ENCODE results near the gene FNIP2. TPM values are rescaled to one million over a fixed set of nuclear protein-coding genes. Genes with fewer than 3 reads are reported as not detected.
"Not testable (repeated sequence)": the region's sequence is repeated elsewhere in the genome, so short reads cannot be mapped to it uniquely, and the experiment has no call there.

FNIP2 gene
- total and polyA plus RNA-seq, 9 of the 15 experiments (the other 6 are each of a cell fraction or from before 2014, with no cell fraction given): 1.7 to 15.5 (median 8.3) TPM

DNA sequence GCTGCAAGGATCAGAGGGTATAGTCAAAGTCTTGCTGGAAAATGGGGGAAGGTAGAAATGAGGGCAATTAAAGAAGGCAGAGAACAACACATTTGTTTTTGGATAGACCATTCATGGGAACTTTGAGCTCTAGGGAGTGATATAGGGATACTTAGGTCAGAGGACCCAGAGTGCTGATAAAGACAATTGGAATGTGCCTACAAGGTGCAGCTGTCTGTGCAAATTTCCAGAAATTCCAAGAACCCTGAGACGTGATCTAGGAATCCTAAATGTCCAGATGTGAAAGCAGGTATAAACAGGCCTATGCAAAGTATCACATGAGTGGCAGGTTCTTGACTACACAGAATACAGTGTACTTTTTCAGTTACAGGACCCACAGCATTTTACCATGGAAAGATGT, 24.2 kb downstream of the FNIP2 start:
- 53% methylated on average over 1 of the region's 1 CpG for WGBS (ENCODE audit: insufficient coverage, low coverage, missing lambda C conversion rate)
- in situ Hi-C loops (cut with MboI): no loop called here

DNA sequence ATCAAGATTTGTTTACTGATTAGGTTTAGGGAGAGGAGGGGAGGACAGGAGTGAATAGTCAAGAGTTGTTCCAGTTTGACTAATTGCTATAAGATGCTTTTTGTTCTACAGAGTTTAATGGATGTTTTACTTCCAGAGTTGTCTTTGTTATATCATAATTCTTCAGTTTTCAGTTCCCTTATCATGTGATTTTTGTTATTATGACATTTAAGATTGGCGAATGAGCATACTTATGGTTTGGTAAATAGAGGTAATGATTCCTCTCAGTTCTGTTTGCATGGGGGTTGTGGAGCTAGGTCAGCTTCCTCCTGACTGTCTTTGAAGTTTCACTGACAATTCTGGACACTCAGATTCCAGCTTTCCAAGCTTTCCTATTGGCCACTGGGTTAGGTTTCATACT, 24.6 kb downstream of the FNIP2 start:
- H3K4me2 ChIP-seq (ENCODE audit: insufficient read depth, low read length); BruUV-seq (replicated peaks); H3K36me3 ChIP-seq (ENCODE audit: control insufficient read depth, insufficient read depth, low read length); H3K4me1 ChIP-seq (replicated peaks in 1 of 2; ENCODE audit: control insufficient read depth in 2 of 2, insufficient read depth in 2 of 2, low read length in 2 of 2); H4K20me1 ChIP-seq (replicated peaks; ENCODE audit: control insufficient read depth, insufficient read depth, low read length); H3K27ac ChIP-seq (ENCODE audit: extremely low read depth, low read depth, low read length); H3K9ac ChIP-seq (ENCODE audit: insufficient read depth in 1 of 2, low read depth in 2 of 2, low read length in 2 of 2); H3K27me3 ChIP-seq (ENCODE audit: control insufficient read depth in 2 of 2, insufficient read depth in 2 of 2, low read length in 2 of 2); H2AFZ ChIP-seq (ENCODE audit: low read depth, low read length); H3K9me1 ChIP-seq (ENCODE audit: control insufficient read depth, insufficient read depth, low read length); intact Hi-C loops (cut with micrococcal nuclease); H3K9me3 ChIP-seq (replicated peaks; ENCODE audit: control insufficient read depth, insufficient read depth, low read depth, low read length); CTCF ChIA-PET (ENCODE audit: low intra/inter-chr PET ratio); in situ Hi-C loops (cut with MboI); ATAC-seq; FAIRE-seq; DNase-seq (ENCODE audit: extremely low read depth in 1 of 4, low spot score in 3 of 4); H3K4me3 ChIP-seq; POLR2A ChIA-PET: not testable (repeated sequence)
- 85% methylated on average over 1 of the region's 1 CpG for WGBS (ENCODE audit: insufficient coverage, low coverage, missing lambda C conversion rate)
- peaks cover 14% of the 10 kb centered on the region; the same call in 1 of the 3 replicates for H3K79me2 ChIP-seq (ENCODE audit: control insufficient read depth, insufficient read depth, low read length)

More for the DNA sequence above, 24.2 kb downstream of the FNIP2 start:
- BruUV-seq (replicated peaks): no TSS peak
- intact Hi-C loops (cut with micrococcal nuclease): no loop called here
- Histone ChIP-seq H3K79me2 (ENCODE audit: control insufficient read depth, insufficient read depth, low read length) (peaks cover 17% of the 10 kb centered on the region; the same call in 1 of the 3 replicates), H3K9ac (ENCODE audit: insufficient read depth in 1 of 2, low read depth in 2 of 2, low read length in 2 of 2) (no peak overlapping the region), H3K27ac (ENCODE audit: extremely low read depth, low read depth, low read length) (no peak overlapping the region), H3K36me3 (ENCODE audit: control insufficient read depth, insufficient read depth, low read length) (no peaks in the 10 kb centered on the region), H3K27me3 (ENCODE audit: control insufficient read depth in 2 of 2, insufficient read depth in 2 of 2, low read length in 2 of 2) (no peaks in the 10 kb centered on the region), H4K20me1 (replicated peaks; ENCODE audit: control insufficient read depth, insufficient read depth, low read length) (peaks cover 4% of the 10 kb centered on the region; the same call in 1 of the 2 replicates), H3K4me3 (no peak overlapping the region), H3K9me3 (replicated peaks; ENCODE audit: control insufficient read depth, insufficient read depth, low read depth, low read length) (no peaks in the 10 kb centered on the region), H3K4me2 (ENCODE audit: insufficient read depth, low read length) (no peak overlapping the region), H3K4me1 (replicated peaks in 1 of 2; ENCODE audit: control insufficient read depth in 2 of 2, insufficient read depth in 2 of 2, low read length in 2 of 2) (peaks cover 0 to 13% of the 10 kb centered on the region in 2 experiments; a peak in 3 of 5 replicates), H3K9me1 (ENCODE audit: control insufficient read depth, insufficient read depth, low read length) (no peaks in the 10 kb centered on the region), H2AFZ (ENCODE audit: low read depth, low read length) (no peak overlapping the region)
- DNase-seq (ENCODE audit: extremely low read depth in 1 of 4, low spot score in 3 of 4) (no peak), FAIRE-seq (no peak), ATAC-seq (no peak)
- POLR2A ChIA-PET: no interaction called here
- TF ChIP-seq, protein P1, sequence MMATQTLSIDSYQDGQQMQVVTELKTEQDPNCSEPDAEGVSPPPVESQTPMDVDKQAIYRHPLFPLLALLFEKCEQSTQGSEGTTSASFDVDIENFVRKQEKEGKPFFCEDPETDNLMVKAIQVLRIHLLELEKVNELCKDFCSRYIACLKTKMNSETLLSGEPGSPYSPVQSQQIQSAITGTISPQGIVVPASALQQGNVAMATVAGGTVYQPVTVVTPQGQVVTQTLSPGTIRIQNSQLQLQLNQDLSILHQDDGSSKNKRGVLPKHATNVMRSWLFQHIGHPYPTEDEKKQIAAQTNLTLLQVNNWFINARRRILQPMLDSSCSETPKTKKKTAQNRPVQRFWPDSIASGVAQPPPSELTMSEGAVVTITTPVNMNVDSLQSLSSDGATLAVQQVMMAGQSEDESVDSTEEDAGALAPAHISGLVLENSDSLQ (IDR thresholded peaks at IDR 0.05): no peak
- TF ChIP-seq EWSR1 (IDR thresholded peaks at IDR 0.05; ENCODE audit: borderline replicate concordance, low read depth, partially characterized antibody): no peak
- TF ChIP-seq NCOR1 (IDR thresholded peaks at IDR 0.05): no peak
- no peak for TF ChIP-seq NONO (IDR thresholded peaks at IDR 0.05; ENCODE audit: low read depth in 2 of 2, low read length in 1 of 2)
- CTCF ChIA-PET (ENCODE audit: low intra/inter-chr PET ratio): no interaction called here

Data from K562 (cell line).